ENCODE results near the gene PPP1R37.

PPP1R37 gene

GRCh38 chr19:45150751-45151281 is 57.8 kb downstream of the PPP1R37 start (continued):
- TF ChIP-seq, protein P1, sequence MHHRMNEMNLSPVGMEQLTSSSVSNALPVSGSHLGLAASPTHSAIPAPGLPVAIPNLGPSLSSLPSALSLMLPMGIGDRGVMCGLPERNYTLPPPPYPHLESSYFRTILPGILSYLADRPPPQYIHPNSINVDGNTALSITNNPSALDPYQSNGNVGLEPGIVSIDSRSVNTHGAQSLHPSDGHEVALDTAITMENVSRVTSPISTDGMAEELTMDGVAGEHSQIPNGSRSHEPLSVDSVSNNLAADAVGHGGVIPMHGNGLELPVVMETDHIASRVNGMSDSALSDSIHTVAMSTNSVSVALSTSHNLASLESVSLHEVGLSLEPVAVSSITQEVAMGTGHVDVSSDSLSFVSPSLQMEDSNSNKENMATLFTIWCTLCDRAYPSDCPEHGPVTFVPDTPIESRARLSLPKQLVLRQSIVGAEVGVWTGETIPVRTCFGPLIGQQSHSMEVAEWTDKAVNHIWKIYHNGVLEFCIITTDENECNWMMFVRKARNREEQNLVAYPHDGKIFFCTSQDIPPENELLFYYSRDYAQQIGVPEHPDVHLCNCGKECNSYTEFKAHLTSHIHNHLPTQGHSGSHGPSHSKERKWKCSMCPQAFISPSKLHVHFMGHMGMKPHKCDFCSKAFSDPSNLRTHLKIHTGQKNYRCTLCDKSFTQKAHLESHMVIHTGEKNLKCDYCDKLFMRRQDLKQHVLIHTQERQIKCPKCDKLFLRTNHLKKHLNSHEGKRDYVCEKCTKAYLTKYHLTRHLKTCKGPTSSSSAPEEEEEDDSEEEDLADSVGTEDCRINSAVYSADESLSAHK (tag by site-specific recombination; IDR thresholded peaks at IDR 0.05), result no peak
- TF ChIP-seq ZNF473 (tag by site-specific recombination; IDR thresholded peaks at IDR 0.05), result no peak
- no peak for TF ChIP-seq ZFP41 (tag by site-specific recombination; IDR thresholded peaks at IDR 0.05; ENCODE audit: borderline replicate concordance)
- no peak for TF ChIP-seq ZNF600 (tag by site-specific recombination; IDR thresholded peaks at IDR 0.05)
- no peak for TF ChIP-seq TCF7L2 (IDR thresholded peaks at IDR 0.05; ENCODE audit: borderline replicate concordance, low read depth, low read length)
- TF ChIP-seq ZNF211 (tag by site-specific recombination; IDR thresholded peaks at IDR 0.05; ENCODE audit: low read depth), result no peak

GRCh38 chr19:45151320-45151719 is 58.3 kb downstream of the PPP1R37 start:
- ChIA-PET POLR2A (interaction anchor here (4.5 kb wide), 1 partner anchor 59 kb away, joined by 18 read pairs; no protein-coding TSS in a partner anchor), CTCF (interaction anchor here (1.6 kb wide), 1 partner anchor 26 kb away, joined by 5 read pairs; no protein-coding TSS in a partner anchor)
- no peak for TF ChIP-seq AEBP2 (tag by site-specific recombination; IDR thresholded peaks at IDR 0.05; ENCODE audit: borderline replicate concordance)
- peak; percentile 78 for TF ChIP-seq ZFHX2 (tag by site-specific recombination; conservative IDR thresholded peaks at IDR 0.05)
- no peak for TF ChIP-seq ZNF362 (tag by site-specific recombination; IDR thresholded peaks at IDR 0.05)
- TF ChIP-seq, protein P2, sequence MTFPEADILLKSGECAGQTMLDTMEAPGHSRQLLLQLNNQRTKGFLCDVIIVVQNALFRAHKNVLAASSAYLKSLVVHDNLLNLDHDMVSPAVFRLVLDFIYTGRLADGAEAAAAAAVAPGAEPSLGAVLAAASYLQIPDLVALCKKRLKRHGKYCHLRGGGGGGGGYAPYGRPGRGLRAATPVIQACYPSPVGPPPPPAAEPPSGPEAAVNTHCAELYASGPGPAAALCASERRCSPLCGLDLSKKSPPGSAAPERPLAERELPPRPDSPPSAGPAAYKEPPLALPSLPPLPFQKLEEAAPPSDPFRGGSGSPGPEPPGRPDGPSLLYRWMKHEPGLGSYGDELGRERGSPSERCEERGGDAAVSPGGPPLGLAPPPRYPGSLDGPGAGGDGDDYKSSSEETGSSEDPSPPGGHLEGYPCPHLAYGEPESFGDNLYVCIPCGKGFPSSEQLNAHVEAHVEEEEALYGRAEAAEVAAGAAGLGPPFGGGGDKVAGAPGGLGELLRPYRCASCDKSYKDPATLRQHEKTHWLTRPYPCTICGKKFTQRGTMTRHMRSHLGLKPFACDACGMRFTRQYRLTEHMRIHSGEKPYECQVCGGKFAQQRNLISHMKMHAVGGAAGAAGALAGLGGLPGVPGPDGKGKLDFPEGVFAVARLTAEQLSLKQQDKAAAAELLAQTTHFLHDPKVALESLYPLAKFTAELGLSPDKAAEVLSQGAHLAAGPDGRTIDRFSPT (tag by site-specific recombination; IDR thresholded peaks at IDR 0.05), result peak; percentile 50; the same call in 1 of the 2 replicates
- TF ChIP-seq EGR2 (tag by site-specific recombination; IDR thresholded peaks at IDR 0.05; ENCODE audit: low read depth), result 0 out of 2 replicates have a peak, but pooled peaks have one; percentile 74
- no peak for TF ChIP-seq ZNF677 (tag by site-specific recombination; IDR thresholded peaks at IDR 0.05)

DNA sequence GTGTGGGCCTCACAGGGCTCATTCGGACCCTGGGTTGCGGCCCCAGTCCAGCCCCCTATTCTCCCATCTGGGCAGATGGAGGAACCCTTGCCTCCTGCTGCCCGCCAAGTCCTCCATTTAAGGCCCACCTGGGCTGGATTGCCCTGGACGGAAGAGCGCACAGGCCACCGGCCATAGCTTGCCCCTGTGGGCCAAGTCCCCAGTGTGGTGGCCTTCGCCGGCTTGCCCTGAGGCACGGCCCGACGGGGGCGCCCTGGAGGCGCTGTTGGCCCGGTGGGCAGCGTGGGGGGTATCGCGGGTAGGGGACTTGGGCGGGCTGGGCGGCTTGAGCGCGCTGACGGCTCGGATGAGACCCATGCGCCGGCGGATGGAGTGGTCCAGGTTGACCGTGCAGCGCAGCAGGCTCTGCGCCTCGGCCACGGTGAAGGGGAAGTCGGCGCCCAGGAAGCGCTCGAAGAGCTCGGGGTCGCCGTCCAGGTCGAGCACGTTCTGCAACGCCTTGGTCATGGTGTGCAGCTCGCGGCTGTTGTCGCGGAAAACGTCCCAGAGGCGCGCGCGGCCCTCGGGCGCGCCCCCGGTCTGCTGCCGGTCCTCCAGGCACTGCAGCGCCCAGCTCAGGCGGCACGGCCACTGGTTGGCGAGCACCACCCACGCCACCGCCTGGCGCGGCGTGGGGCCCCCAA is 59.0 kb downstream of the PPP1R37 start:
- Histone ChIP-seq H3K9me3 (ENCODE audit: control insufficient read depth, insufficient read depth, low read depth, low read length) (no peaks in the 10 kb centered on the region), H3K36me3 (ENCODE audit: control insufficient read depth in 2 of 2, insufficient read depth in 1 of 2, low read length in 2 of 2) (no peaks in the 10 kb centered on the region), H3K27ac (ENCODE audit: extremely low read depth, low read depth, low read length) (no peak overlapping the region), H3K4me1 (ENCODE audit: control insufficient read depth, insufficient read depth, low read length) (peaks cover 2% of the 10 kb centered on the region; the same call in 1 of the 2 replicates), H3K4me3 (ENCODE audit: low read depth, low read length) (no peak overlapping the region)
- ChIA-PET POLR2A (interaction anchor here (4.5 kb wide), 1 partner anchor 60 kb away, joined by 18 read pairs; no protein-coding TSS in a partner anchor), CTCF (no interaction called here)
- TF ChIP-seq ZNF292 (tag by site-specific recombination; IDR thresholded peaks at IDR 0.05; ENCODE audit: borderline replicate concordance, low read depth) (no peak), ZNF624 (tag by site-specific recombination; IDR thresholded peaks at IDR 0.05) (no peak), ZNF391 (tag by site-specific recombination; IDR thresholded peaks at IDR 0.05; ENCODE audit: borderline replicate concordance, low read depth) (no peak), ZNF792 (tag by site-specific recombination; IDR thresholded peaks at IDR 0.05) (no peak), ZNF530 (tag by site-specific recombination; IDR thresholded peaks at IDR 0.05; ENCODE audit: low read depth) (no peak), ZNF266 (tag by site-specific recombination; IDR thresholded peaks at IDR 0.05; ENCODE audit: low read depth) (no peak), ZNF549 (tag by site-specific recombination; IDR thresholded peaks at IDR 0.05) (no peak), ZNF155 (tag by site-specific recombination; IDR thresholded peaks at IDR 0.05) (no peak), ZNF521 (tag by site-specific recombination; IDR thresholded peaks at IDR 0.05) (no peak), ZNF747 (tag by site-specific recombination; IDR thresholded peaks at IDR 0.05) (no peak), ZNF274 (IDR thresholded peaks at IDR 0.05; ENCODE audit: low read length) (no peak), ZNF274 (tag by site-specific recombination; IDR thresholded peaks at IDR 0.05; ENCODE audit: borderline replicate concordance) (no peak), ZNF514 (tag by site-specific recombination; IDR thresholded peaks at IDR 0.05) (no peak), ZBTB21 (tag by site-specific recombination; IDR thresholded peaks at IDR 0.05) (no peak)

More at GRCh38 chr19:45151320-45151719, 58.3 kb downstream of the PPP1R37 start:
- Histone ChIP-seq H3K4me3 (ENCODE audit: low read depth, low read length) (no peak overlapping the region), H3K27ac (ENCODE audit: extremely low read depth, low read depth, low read length) (no peak overlapping the region), H3K9me3 (ENCODE audit: control insufficient read depth, insufficient read depth, low read depth, low read length) (no peaks in the 10 kb centered on the region), H3K36me3 (ENCODE audit: control insufficient read depth in 2 of 2, insufficient read depth in 1 of 2, low read length in 2 of 2) (no peaks in the 10 kb centered on the region), H3K4me1 (ENCODE audit: control insufficient read depth, insufficient read depth, low read length) (peaks cover 2% of the 10 kb centered on the region; the same call in 1 of the 2 replicates)

All from HEK293 (cell line).